CD4-positive, alpha-beta T cell (primary cell): ENCODE measurements around the gene PTGER3. TPM values are rescaled to one million over a fixed set of nuclear protein-coding genes. Genes with fewer than 3 reads are reported as not detected.

Experiments
- ATAC-seq: fragments of 200-7000 bp; cut with Tn5 transposase; one replicate; pipeline ENCODE4 v1.10.0; 2022; ENCODE audit warnings: mild to moderate bottlenecking; ENCODE audit not compliant: poor library complexity
- CTCF ChIA-PET: fragments of 350-600 bp; sonication (Branson Sonifier 250); formaldehyde crosslinking; loops from one replicate; lab custom pipeline; 2021; ENCODE audit warnings: antibody characterized with exemption, inconsistent platforms; lab: Charles Lee
- POLR2A ChIA-PET: fragments of 350-600 bp; sonication (Branson Sonifier 250); formaldehyde crosslinking; loops from one replicate; lab custom pipeline; 2021; ENCODE audit warnings: antibody characterized with exemption, inconsistent platforms; lab: Charles Lee
- DNase-seq, 14 experiments: peaks; one replicate each; pipeline ENCODE4 v3.0.0-alpha.2; 2013 to 2020; ENCODE audit warnings: mixed read lengths in 2 of 14
- H3K27ac ChIP-seq, 2 donors: one replicate each; pipeline versions ENCODE4 v1.5.1 to v1.7.0; 2013; ENCODE audit warnings: low read length in 2 of 2, low read depth in 1 of 2, mild to moderate bottlenecking in 1 of 2
- H3K27me3 ChIP-seq, 2 experiments: 1 replicate in 1 of 2; 2 replicates in 1 of 2; pipeline versions ENCODE4 v1.6.1 to v1.7.0; 2013; ENCODE audit warnings: low read length in 2 of 2, control low read depth in 1 of 2, mild to moderate bottlenecking in 1 of 2, moderate library complexity in 1 of 2; ENCODE audit not compliant: insufficient read depth in 2 of 2, control insufficient read depth in 1 of 2
- H3K36me3 ChIP-seq: one replicate; pipeline ENCODE4 v1.6.1; 2013; ENCODE audit warnings: low read length, control low read depth; ENCODE audit not compliant: insufficient read depth
- H3K4me1 ChIP-seq: one replicate; pipeline ENCODE4 v1.6.1; 2013; ENCODE audit warnings: low read length, control low read depth; ENCODE audit not compliant: insufficient read depth
- H3K4me3 ChIP-seq: one replicate; pipeline ENCODE4 v1.5.1; 2013; ENCODE audit warnings: mild to moderate bottlenecking, low read length, moderate library complexity
- H3K9me3 ChIP-seq, 2 experiments: 1 replicate in 1 of 2; 2 replicates in 1 of 2; pipeline versions ENCODE4 v1.6.1 to v1.7.0; 2013; ENCODE audit warnings: low read length in 2 of 2, mild to moderate bottlenecking in 2 of 2, control low read depth in 1 of 2, moderate library complexity in 1 of 2; ENCODE audit not compliant: control insufficient read depth in 1 of 2, insufficient read depth in 1 of 2
- H3K27ac Mint-ChIP-seq: one replicate; pipeline ENCODE4 v1.8.0; 2020; ENCODE audit warnings: mixed read lengths
- H3K27me3 Mint-ChIP-seq: one replicate; pipeline ENCODE4 v1.8.0; 2021; ENCODE audit warnings: mixed read lengths
- H3K36me3 Mint-ChIP-seq: one replicate; pipeline ENCODE4 v1.8.0; 2021; ENCODE audit warnings: low read depth, mixed read lengths
- H3K4me1 Mint-ChIP-seq: one replicate; pipeline ENCODE4 v1.8.0; 2021; ENCODE audit warnings: low read depth, mixed read lengths
- H3K4me3 Mint-ChIP-seq: one replicate; pipeline ENCODE4 v1.8.0; 2020; ENCODE audit warnings: mild to moderate bottlenecking, mixed read lengths
- H3K9me3 Mint-ChIP-seq: one replicate; pipeline ENCODE4 v1.8.0; 2020; ENCODE audit warnings: mixed read lengths
- CTCF ChIP-seq: fragments of 200-600 bp; IDR thresholded peaks from one replicate; pipeline ENCODE4 v1.8.0; 2022; ENCODE audit warnings: antibody characterized with exemption, mild to moderate bottlenecking
- intact Hi-C, 2 experiments: fragments of 100-400 bp; cut with DNase I in 1 of 2; cut with micrococcal nuclease in 1 of 2; formaldehyde crosslinking; loops; one replicate each; pipeline versions ENCODE4 v1.15.1 to v1.9.0; 2023 to 2025; cut with DNase I, micrococcal nuclease
- total RNA-seq, 174 experiments: library from RNA in 2 of 174; stranded (reverse) in 2 of 174; gene quantifications; one replicate each; pipeline ENCODE4 v1.2.3 and lab custom pipeline; 2021 to 2026

The PTGER3 gene
- total RNA-seq, 2 experiments from 2014 or later, result not detected

GRCh38 chr1:70978623-70979022 lies 69.0 kb downstream of the PTGER3 start:
- H3K27ac ChIP-seq, result no peak overlapping the region
- DNase-seq (peak in 1 of 14 experiments; percentile 3), ATAC-seq (no peak)
- ChIA-PET CTCF (no interaction called here), POLR2A (no interaction called here)
- Mint-ChIP-seq H3K36me3 (no peaks in the 10 kb centered on the region), H3K27ac (no peak overlapping the region), H3K4me1 (no peaks in the 10 kb centered on the region), H3K9me3 (no peaks in the 10 kb centered on the region), H3K4me3 (no peak overlapping the region), H3K27me3 (peaks cover 26% of the 10 kb centered on the region)
- H3K9me3 ChIP-seq, result no peaks in the 10 kb centered on the region
- intact Hi-C loops, result no loop called here
- H3K36me3 ChIP-seq, result no peaks in the 10 kb centered on the region
- H3K27me3 ChIP-seq, result no peaks in the 10 kb centered on the region
- TF ChIP-seq CTCF, result no peak
- H3K4me3 ChIP-seq, result no peak overlapping the region
- no peaks in the 10 kb centered on the region for H3K4me1 ChIP-seq

- no peaks in the 10 kb centered on the region for H3K9me3 Mint-ChIP-seq
- Histone ChIP-seq H3K4me1 (no peaks in the 10 kb centered on the region), H3K4me3 (no peak overlapping the region), H3K27ac (no peak overlapping the region), H3K9me3 (no peaks in the 10 kb centered on the region), H3K27me3 (no peaks in the 10 kb centered on the region), H3K36me3 (no peaks in the 10 kb centered on the region)
- intact Hi-C loops, result no loop called here
- no peaks in the 10 kb centered on the region for H3K36me3 Mint-ChIP-seq
- H3K4me1 Mint-ChIP-seq, result no peaks in the 10 kb centered on the region
- POLR2A ChIA-PET, result no interaction called here
- no peak overlapping the region for H3K4me3 Mint-ChIP-seq
- DNase-seq (no peak), ATAC-seq (no peak)
- H3K27ac Mint-ChIP-seq, result no peak overlapping the region
- CTCF ChIA-PET, result no interaction called here
- TF ChIP-seq CTCF, result no peak
- H3K27me3 Mint-ChIP-seq, result peaks cover 18% of the 10 kb centered on the region
Measured at GRCh38 chr1:70977575-70977974, 70.0 kb downstream of the PTGER3 start.

DNA sequence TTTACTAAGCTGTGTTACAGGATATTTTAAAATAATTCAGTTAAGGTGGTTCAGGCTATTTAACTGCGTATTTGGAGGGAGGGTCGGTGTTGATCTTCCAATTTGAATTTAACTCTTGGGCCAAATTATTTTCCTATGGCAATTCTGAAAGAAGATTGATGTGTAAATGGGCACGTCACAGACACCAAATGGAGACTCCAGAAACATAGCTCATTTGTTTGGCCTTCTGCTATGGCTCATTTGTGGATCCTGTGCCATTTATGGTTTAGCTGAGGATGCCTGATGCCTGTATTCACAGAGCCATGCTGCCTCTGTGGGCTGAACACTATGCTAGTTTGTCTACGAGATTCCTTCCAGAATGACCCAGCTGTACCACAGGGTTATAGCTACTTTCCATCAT lies 70.6 kb downstream of the PTGER3 start:
- ATAC-seq (no peak), DNase-seq (no peak)
- CTCF ChIA-PET, result no interaction called here
- POLR2A ChIA-PET, result no interaction called here
- no peaks in the 10 kb centered on the region for H3K9me3 ChIP-seq
- H3K4me1 ChIP-seq, result no peaks in the 10 kb centered on the region
- no peaks in the 10 kb centered on the region for H3K36me3 Mint-ChIP-seq
- intact Hi-C loops, result no loop called here
- no peak overlapping the region for H3K27ac Mint-ChIP-seq
- no peaks in the 10 kb centered on the region for H3K36me3 ChIP-seq
- no peak overlapping the region for H3K27ac ChIP-seq
- H3K9me3 Mint-ChIP-seq, result no peaks in the 10 kb centered on the region
- no peak overlapping the region for H3K4me3 Mint-ChIP-seq
- H3K27me3 Mint-ChIP-seq, result peaks cover 14% of the 10 kb centered on the region
- H3K4me3 ChIP-seq, result no peak overlapping the region
- no peak for TF ChIP-seq CTCF
- H3K27me3 ChIP-seq, result no peaks in the 10 kb centered on the region
- H3K4me1 Mint-ChIP-seq, result no peaks in the 10 kb centered on the region
